Activated naive CD8-positive, alpha-beta T cell (primary cell): ENCODE measurements around the gene VCAN.

Source experiments
- H3K27ac Mint-ChIP-seq: one replicate; pipeline ENCODE4 v1.8.0; 2021; ENCODE audit warnings: mixed read lengths
- H3K27me3 Mint-ChIP-seq: one replicate; pipeline ENCODE4 v1.8.0; 2021; ENCODE audit warnings: mixed read lengths
- H3K36me3 Mint-ChIP-seq: one replicate; pipeline ENCODE4 v1.8.0; 2021; ENCODE audit warnings: mixed read lengths
- H3K4me1 Mint-ChIP-seq: one replicate; pipeline ENCODE4 v1.8.0; 2021; ENCODE audit warnings: low read depth, mixed read lengths
- H3K4me3 Mint-ChIP-seq: one replicate; pipeline ENCODE4 v1.8.0; 2021; ENCODE audit warnings: mild to moderate bottlenecking, mixed read lengths
- H3K9me3 Mint-ChIP-seq: one replicate; pipeline ENCODE4 v1.8.0; 2021; ENCODE audit warnings: low read depth, mixed read lengths

The VCAN gene

GRCh38 chr5:83570916-83571315 is 99.4 kb downstream of the VCAN start:
- no peak overlapping the region for H3K4me3 Mint-ChIP-seq
- H3K4me1 Mint-ChIP-seq = no peaks in the 10 kb centered on the region

GRCh38 chr5:83572271-83572670 is 100.7 kb downstream of the VCAN start:
- Mint-ChIP-seq H3K4me1 (no peaks in the 10 kb centered on the region), H3K27ac (no peak overlapping the region), H3K27me3 (peaks cover 8% of the 10 kb centered on the region), H3K9me3 (no peaks in the 10 kb centered on the region), H3K36me3 (no peaks in the 10 kb centered on the region), H3K4me3 (no peak overlapping the region)

More at GRCh38 chr5:83570916-83571315, 99.4 kb downstream of the VCAN start:
- Mint-ChIP-seq H3K27me3 (peaks cover 9% of the 10 kb centered on the region), H3K27ac (no peak overlapping the region), H3K9me3 (no peaks in the 10 kb centered on the region), H3K36me3 (no peaks in the 10 kb centered on the region)

- Mint-ChIP-seq H3K27me3 (peaks cover 8% of the 10 kb centered on the region), H3K27ac (no peak overlapping the region), H3K36me3 (no peaks in the 10 kb centered on the region), H3K9me3 (no peaks in the 10 kb centered on the region), H3K4me3 (no peak overlapping the region), H3K4me1 (no peaks in the 10 kb centered on the region)
Measured at GRCh38 chr5:83576341-83576740, 104.8 kb downstream of the VCAN start.

- no peaks in the 10 kb centered on the region for H3K9me3 Mint-ChIP-seq
- no peaks in the 10 kb centered on the region for H3K36me3 Mint-ChIP-seq
- H3K4me1 Mint-ChIP-seq = no peaks in the 10 kb centered on the region
- H3K27me3 Mint-ChIP-seq = peaks cover 8% of the 10 kb centered on the region
- H3K4me3 Mint-ChIP-seq = no peak overlapping the region
- no peak overlapping the region for H3K27ac Mint-ChIP-seq
Measured at GRCh38 chr5:83577036-83577636, 105.6 kb downstream of the VCAN start.

- Mint-ChIP-seq H3K9me3 (no peaks in the 10 kb centered on the region), H3K4me1 (no peaks in the 10 kb centered on the region), H3K4me3 (no peak overlapping the region), H3K27me3 (no peaks in the 10 kb centered on the region), H3K36me3 (no peaks in the 10 kb centered on the region), H3K27ac (no peak overlapping the region)
Measured at GRCh38 chr5:83583859-83584258, 112.3 kb downstream of the VCAN start.

- Mint-ChIP-seq H3K4me1 (no peaks in the 10 kb centered on the region), H3K4me3 (no peak overlapping the region), H3K9me3 (no peaks in the 10 kb centered on the region), H3K27ac (no peak overlapping the region), H3K27me3 (no peaks in the 10 kb centered on the region), H3K36me3 (no peaks in the 10 kb centered on the region)
Measured at GRCh38 chr5:83586874-83587776, 115.6 kb downstream of the VCAN start.

GRCh38 chr5:83589786-83590185 is 118.2 kb downstream of the VCAN start:
- no peaks in the 10 kb centered on the region for H3K4me1 Mint-ChIP-seq
- no peaks in the 10 kb centered on the region for H3K9me3 Mint-ChIP-seq
- H3K27me3 Mint-ChIP-seq = no peaks in the 10 kb centered on the region
- no peaks in the 10 kb centered on the region for H3K36me3 Mint-ChIP-seq
- no peak overlapping the region for H3K4me3 Mint-ChIP-seq
- no peak overlapping the region for H3K27ac Mint-ChIP-seq

GRCh38 chr5:83590966-83591365 is 119.4 kb downstream of the VCAN start:
- Mint-ChIP-seq H3K27me3 (no peaks in the 10 kb centered on the region), H3K36me3 (no peaks in the 10 kb centered on the region), H3K4me3 (no peak overlapping the region), H3K27ac (no peak overlapping the region), H3K9me3 (no peaks in the 10 kb centered on the region), H3K4me1 (no peaks in the 10 kb centered on the region)

GRCh38 chr5:83595217-83595616 is 123.7 kb downstream of the VCAN start:
- Mint-ChIP-seq H3K27ac (no peak overlapping the region), H3K4me3 (no peak overlapping the region), H3K9me3 (no peaks in the 10 kb centered on the region), H3K36me3 (no peaks in the 10 kb centered on the region), H3K4me1 (no peaks in the 10 kb centered on the region), H3K27me3 (no peaks in the 10 kb centered on the region)

GRCh38 chr5:83608122-83608521 is 136.6 kb downstream of the VCAN start:
- Mint-ChIP-seq H3K27me3 (no peaks in the 10 kb centered on the region), H3K4me1 (no peaks in the 10 kb centered on the region), H3K36me3 (no peaks in the 10 kb centered on the region), H3K27ac (no peak overlapping the region), H3K9me3 (no peaks in the 10 kb centered on the region), H3K4me3 (no peak overlapping the region)

GRCh38 chr5:83614841-83615240 is 143.3 kb downstream of the VCAN start:
- H3K4me3 Mint-ChIP-seq = no peak overlapping the region
- H3K4me1 Mint-ChIP-seq = no peaks in the 10 kb centered on the region
- no peak overlapping the region for H3K27ac Mint-ChIP-seq
- peaks cover 9% of the 10 kb centered on the region for H3K9me3 Mint-ChIP-seq
- no peaks in the 10 kb centered on the region for H3K36me3 Mint-ChIP-seq
- H3K27me3 Mint-ChIP-seq = no peaks in the 10 kb centered on the region

- peaks cover 4% of the 10 kb centered on the region for H3K27me3 Mint-ChIP-seq
- no peaks in the 10 kb centered on the region for H3K36me3 Mint-ChIP-seq
- no peak overlapping the region for H3K4me3 Mint-ChIP-seq
Measured at GRCh38 chr5:83628360-83628759, 156.8 kb downstream of the VCAN start.

More at GRCh38 chr5:83628360-83628759, 156.8 kb downstream of the VCAN start:
- H3K4me1 Mint-ChIP-seq = no peaks in the 10 kb centered on the region
- no peaks in the 10 kb centered on the region for H3K9me3 Mint-ChIP-seq
- H3K27ac Mint-ChIP-seq = no peak overlapping the region
